ENCODE measurements around the gene PIK3CD. TPM values are rescaled to one million over a fixed set of nuclear protein-coding genes. Genes with fewer than 3 reads are reported as not detected.

PIK3CD gene
- total RNA-seq, 1 experiment from 2014 or later: 4.5 TPM

GRCh38 chr1:9676815-9677393 is 25.4 kb downstream of the PIK3CD start:
- Histone ChIP-seq H4K20me1 (ENCODE audit: low read length) (no peaks in the 10 kb centered on the region), H2AFZ (ENCODE audit: low read length) (no peak overlapping the region), H3K9me2 (replicated peaks; ENCODE audit: low read length) (no peaks in the 10 kb centered on the region), H3K27ac (ENCODE audit: low read length) (no peak overlapping the region), H3K27me3 (ENCODE audit: low read length) (no peaks in the 10 kb centered on the region), H3K9ac (ENCODE audit: low read length) (no peak overlapping the region), H3F3A (ENCODE audit: low read length, unreplicated experiment) (no peaks in the 10 kb centered on the region), H3K36me3 (ENCODE audit: low read depth, low read length) (no peaks in the 10 kb centered on the region), H3K4me3 (ENCODE audit: low read length) (no peak overlapping the region), H3K9me3 (ENCODE audit: low read length) (no peaks in the 10 kb centered on the region), H3K79me2 (ENCODE audit: low read length) (no peaks in the 10 kb centered on the region), H3K4me2 (ENCODE audit: low read length) (no peak overlapping the region), H3K4me1 (ENCODE audit: insufficient read depth, low read length) (peaks cover 13% of the 10 kb centered on the region)
- intact Hi-C loops (cut with micrococcal nuclease): no loop called here
- BruUV-seq (replicated peaks): no TSS peak
- ATAC-seq: peak; percentile 20; the same call in 1 of the 2 replicates
- ChIA-PET POLR2A (ENCODE audit: unreplicated experiment) (no interaction called here), CTCF (no interaction called here)
- DNase-seq: no peak
- no peak for TF ChIP-seq CTCF (conservative IDR thresholded peaks at IDR 0.05; ENCODE audit: low read depth, low read length)
- no peak for TF ChIP-seq EZH2phosphoT487 (IDR thresholded peaks at IDR 0.05; ENCODE audit: borderline replicate concordance, low read length)
- no peak for TF ChIP-seq EZH2 (IDR thresholded peaks at IDR 0.05; ENCODE audit: low read length, unreplicated experiment)

GRCh38 chr1:9680091-9680490 is 28.6 kb downstream of the PIK3CD start:
- Histone ChIP-seq H3K79me2 (ENCODE audit: low read length) (no peaks in the 10 kb centered on the region), H3K9me2 (replicated peaks; ENCODE audit: low read length) (no peaks in the 10 kb centered on the region), H3F3A (ENCODE audit: low read length, unreplicated experiment) (no peaks in the 10 kb centered on the region), H3K4me1 (ENCODE audit: insufficient read depth, low read length) (no peaks in the 10 kb centered on the region), H3K4me3 (ENCODE audit: low read length) (no peak overlapping the region), H3K9ac (ENCODE audit: low read length) (no peak overlapping the region), H3K27me3 (ENCODE audit: low read length) (no peaks in the 10 kb centered on the region), H3K4me2 (ENCODE audit: low read length) (no peak overlapping the region), H2AFZ (ENCODE audit: low read length) (no peak overlapping the region), H3K27ac (ENCODE audit: low read length) (no peak overlapping the region), H3K9me3 (ENCODE audit: low read length) (no peaks in the 10 kb centered on the region), H3K36me3 (ENCODE audit: low read depth, low read length) (no peaks in the 10 kb centered on the region), H4K20me1 (ENCODE audit: low read length) (no peaks in the 10 kb centered on the region)
- ATAC-seq (no peak), DNase-seq (no peak)
- TF ChIP-seq EZH2 (IDR thresholded peaks at IDR 0.05; ENCODE audit: low read length, unreplicated experiment) (no peak), EZH2phosphoT487 (IDR thresholded peaks at IDR 0.05; ENCODE audit: borderline replicate concordance, low read length) (no peak), CTCF (conservative IDR thresholded peaks at IDR 0.05; ENCODE audit: low read depth, low read length) (no peak)
- no TSS peak for BruUV-seq (replicated peaks)
- POLR2A ChIA-PET (ENCODE audit: unreplicated experiment): no interaction called here
- CTCF ChIA-PET: no interaction called here
- intact Hi-C loops (cut with micrococcal nuclease): no loop called here

- no peaks in the 10 kb centered on the region for H3K4me1 ChIP-seq (ENCODE audit: insufficient read depth, low read length)
- no TSS peak for BruUV-seq (replicated peaks)
- TF ChIP-seq EZH2phosphoT487 (IDR thresholded peaks at IDR 0.05; ENCODE audit: borderline replicate concordance, low read length) (no peak), EZH2 (IDR thresholded peaks at IDR 0.05; ENCODE audit: low read length, unreplicated experiment) (no peak), CTCF (conservative IDR thresholded peaks at IDR 0.05; ENCODE audit: low read depth, low read length) (no peak)
- no peak overlapping the region for H3K4me3 ChIP-seq (ENCODE audit: low read length)
- no peak overlapping the region for H3K4me2 ChIP-seq (ENCODE audit: low read length)
- no peak overlapping the region for H2AFZ ChIP-seq (ENCODE audit: low read length)
- H3K9me2 ChIP-seq (replicated peaks; ENCODE audit: low read length): no peaks in the 10 kb centered on the region
- H3K9me3 ChIP-seq (ENCODE audit: low read length): no peaks in the 10 kb centered on the region
- ATAC-seq (no peak), DNase-seq (no peak)
- H3K27ac ChIP-seq (ENCODE audit: low read length): no peak overlapping the region
- intact Hi-C loops (cut with micrococcal nuclease): no loop called here
- ChIA-PET CTCF (no interaction called here), POLR2A (ENCODE audit: unreplicated experiment) (no interaction called here)
- H4K20me1 ChIP-seq (ENCODE audit: low read length): no peaks in the 10 kb centered on the region
- no peaks in the 10 kb centered on the region for H3F3A ChIP-seq (ENCODE audit: low read length, unreplicated experiment)
- H3K79me2 ChIP-seq (ENCODE audit: low read length): no peaks in the 10 kb centered on the region
- no peak overlapping the region for H3K9ac ChIP-seq (ENCODE audit: low read length)
- no peaks in the 10 kb centered on the region for H3K27me3 ChIP-seq (ENCODE audit: low read length)
- H3K36me3 ChIP-seq (ENCODE audit: low read depth, low read length): no peaks in the 10 kb centered on the region
These were observed 29.3 kb downstream of the PIK3CD start for GRCh38 chr1:9680828-9681227.
